HepG2 (cell line): ENCODE data around the gene PRR5L. TPM values are rescaled to one million over a fixed set of nuclear protein-coding genes. Genes with fewer than 3 reads are reported as not detected.

Source experiments
- ATAC-seq: fragments of 200-7000 bp; cut with Tn5 transposase; 3 replicates; pipeline ENCODE4 v1.9.1; 2020; ENCODE audit warnings: mild to moderate bottlenecking, moderate library complexity
- BruUV-seq: library from RNA; stranded (reverse); fragments of 400-500 nt; replicated peaks from 2 replicates; lab custom pipeline; 2021; lab: Mats Ljungman, UMichigan
- CTCF ChIA-PET: fragments of 300-600 bp; formaldehyde crosslinking; extraction: SDS; loops from one replicate; lab custom pipeline; 2021; ENCODE audit warnings: low total read pairs, inconsistent platforms, low intra/inter-chr PET ratio; lab: Yijun Ruan, JAX
- POLR2A ChIA-PET: fragments of 350-600 bp; sonication (Branson Sonifier 250); formaldehyde crosslinking; loops from one replicate; lab custom pipeline; 2020; ENCODE audit warnings: antibody characterized with exemption, inconsistent platforms; lab: Yijun Ruan, JAX
- DNase-seq: peaks from one replicate; pipeline ENCODE4 v3.0.0-alpha.2; 2015; ENCODE audit warnings: low spot score
- FAIRE-seq: peaks from 3 replicates; lab custom pipeline; 2011; peaks lifted over from hg19 to GRCh38; lab: Jason Lieb, UNC
- H2AFZ ChIP-seq: one replicate; pipeline ENCODE4 v1.6.1; 2011; ENCODE audit warnings: low read length, inconsistent platforms
- H3K27ac ChIP-seq: fragments of 300-600 bp; 3 replicates; pipeline ENCODE4 v1.8.0; 2011; ENCODE audit warnings: mixed run types, mild to moderate bottlenecking, mixed read lengths, low read length, inconsistent platforms; ENCODE audit not compliant: insufficient read depth; ENCODE audit errors: extremely low read length
- H3K27me3 ChIP-seq, 2 experiments: fragments of 200-600 bp in 1 of 2; 2 replicates in 1 of 2; 3 replicates in 1 of 2; pipeline versions ENCODE4 v1.6.0 to v1.8.0; 2011; ENCODE audit warnings: low read length in 2 of 2, mild to moderate bottlenecking in 2 of 2, moderate library complexity in 2 of 2, inconsistent platforms in 1 of 2; ENCODE audit not compliant: insufficient read depth in 2 of 2, control insufficient read depth in 1 of 2
- H3K36me3 ChIP-seq, 2 experiments: fragments of 200-600 bp in 1 of 2; replicated peaks in 1 of 2; 2 replicates in 1 of 2; 3 replicates in 1 of 2; pipeline versions ENCODE4 v1.5.1 to v1.8.0; 2011; ENCODE audit warnings: low read length in 2 of 2, inconsistent platforms in 1 of 2; ENCODE audit not compliant: insufficient read depth in 2 of 2, control insufficient read depth in 1 of 2
- H3K4me1 ChIP-seq: 2 replicates; pipeline ENCODE4 v1.5.1; 2012; ENCODE audit warnings: low read length, inconsistent platforms; ENCODE audit not compliant: insufficient read depth
- H3K4me2 ChIP-seq: 2 replicates; pipeline ENCODE4 v1.6.0; 2011; ENCODE audit warnings: low read depth, low read length, inconsistent platforms
- H3K4me3 ChIP-seq, 3 experiments: fragments of 200-600 bp in 1 of 3; sonication (generic), shearing (Covaris generic) in 1 of 3; replicated peaks in 1 of 3; 2 replicates each; pipeline ENCODE4 v1.5.1; 2011 to 2016; ENCODE audit warnings: low read length in 3 of 3, inconsistent platforms in 2 of 3, low read depth in 2 of 3, mild to moderate bottlenecking in 2 of 3, control low read depth in 1 of 3, mixed read lengths in 1 of 3; ENCODE audit not compliant: insufficient read depth in 1 of 3
- H3K79me2 ChIP-seq: one replicate; pipeline ENCODE4 v1.6.1; 2011; ENCODE audit warnings: low read length, inconsistent platforms; ENCODE audit not compliant: insufficient read depth
- H3K9ac ChIP-seq: 2 replicates; pipeline ENCODE4 v1.6.0; 2011; ENCODE audit warnings: mild to moderate bottlenecking, low read depth, low read length, inconsistent platforms; ENCODE audit not compliant: insufficient read depth
- H3K9me3 ChIP-seq: 2 replicates; pipeline ENCODE4 v1.5.1; 2012; ENCODE audit warnings: mild to moderate bottlenecking, low read length
- H4K20me1 ChIP-seq: 2 replicates; pipeline ENCODE4 v1.6.0; 2011; ENCODE audit warnings: inconsistent platforms, mild to moderate bottlenecking, low read length, moderate library complexity; ENCODE audit not compliant: insufficient read depth
- FOSL1 ChIP-seq: sonication (generic); formaldehyde crosslinking; IDR thresholded peaks from 2 replicates; pipeline ENCODE4 v1.9.0; 2021; ENCODE audit warnings: missing genetic modification reagents, borderline replicate concordance
- FOXC1 ChIP-seq: sonication (generic); formaldehyde crosslinking; IDR thresholded peaks from 2 replicates; pipeline ENCODE4 v1.8.0; 2022; ENCODE audit warnings: mild to moderate bottlenecking, missing genetic modification reagents, borderline replicate concordance
- KDM4B ChIP-seq: sonication (generic); formaldehyde crosslinking; IDR thresholded peaks from 2 replicates; pipeline ENCODE4 v1.4.0; 2020; ENCODE audit warnings: missing genetic modification reagents
- RNF2 ChIP-seq: fragments of 450-650 bp; conservative IDR thresholded peaks from 2 replicates; pipeline ENCODE4 v1.6.1; 2016; ENCODE audit warnings: low read depth
- STAT5B ChIP-seq: sonication (generic); formaldehyde crosslinking; IDR thresholded peaks from 2 replicates; pipeline ENCODE4 v1.4.0; 2020; ENCODE audit warnings: missing genetic modification reagents
- TARDBP ChIP-seq: sonication (generic); formaldehyde crosslinking; IDR thresholded peaks from 2 replicates; pipeline ENCODE4 v1.8.0; 2022; ENCODE audit warnings: mild to moderate bottlenecking, missing genetic modification reagents
- WIZ ChIP-seq: sonication (generic); formaldehyde crosslinking; IDR thresholded peaks from 2 replicates; pipeline ENCODE4 v1.5.1; 2020; ENCODE audit warnings: mild to moderate bottlenecking, missing genetic modification reagents
- ZFP37 ChIP-seq: sonication (generic); formaldehyde crosslinking; IDR thresholded peaks from 2 replicates; pipeline ENCODE4 v1.4.0; 2020; ENCODE audit warnings: missing genetic modification reagents, borderline replicate concordance
- ZNF674 ChIP-seq: sonication (generic); formaldehyde crosslinking; IDR thresholded peaks from 2 replicates; pipeline ENCODE4 v1.5.0; 2020; ENCODE audit warnings: low read depth, mild to moderate bottlenecking, missing genetic modification reagents
- ZSCAN12 ChIP-seq: sonication (generic); formaldehyde crosslinking; IDR thresholded peaks from 2 replicates; pipeline ENCODE4 v1.9.0; 2021; ENCODE audit warnings: mild to moderate bottlenecking, missing genetic modification reagents
- WGBS: methylation state at CpG from one replicate; pipeline ENCODE4 v1.1.6; 2017; ENCODE audit warnings: low lambda C conversion rate; 5-methylcytosine and 5-hydroxymethylcytosine counted together
- in situ Hi-C: cut with HindIII; loops from 2 replicates; pipeline ENCODE4 v1.10.0; 2017; ENCODE audit warnings: low pct_unique_long_range_greater_than_20kb; ENCODE audit not compliant: extremely low pct_ligation_motif_present
- intact Hi-C: fragments of 100-400 bp; cut with micrococcal nuclease; formaldehyde crosslinking; loops from one replicate; pipeline ENCODE4 v1.10.0; 2022; ENCODE audit not compliant: unreplicated experiment
- polyA plus RNA-seq, 8 experiments: library from polyadenylated mRNA; depleted of rRNA in 3 of 8; stranded (reverse) in 7 of 8; unstranded in 1 of 8; fragments of >200 nt; fragmentation: Illumina TruSeq in 4 of 8; extraction: Trizol in 4 of 8; gene quantifications; 2 replicates each; pipeline versions ENCODE4 v1.2.1 to v1.2.3, GENCODE V29; 2011 to 2016; ENCODE audit warnings: low read depth in 4 of 8, missing spikeins in 1 of 8, mixed read lengths in 1 of 8; ENCODE audit not compliant: insufficient read depth in 1 of 8
- total RNA-seq, 5 experiments: library from RNA; depleted of rRNA; stranded (reverse); fragments of >200 nt; fragmentation: Illumina TruSeq; extraction: Trizol; gene quantifications; 2 replicates each; pipeline ENCODE4 v1.2.3, GENCODE V29; 2016; ENCODE audit warnings: low read depth in 1 of 5
- TF ChIP-seq, protein P1 (sequence below): sonication (generic); formaldehyde crosslinking; IDR thresholded peaks from 2 replicates; pipeline ENCODE4 v1.8.1; 2023; ENCODE audit warnings: mild to moderate bottlenecking, inconsistent platforms, moderate library complexity, missing genetic modification reagents, borderline replicate concordance
- TF ChIP-seq, protein P2 (sequence below), 2 experiments: IDR thresholded peaks; 2 replicates each; pipeline ENCODE4 v1.6.1; 2011 to 2012; ENCODE audit warnings: low read length in 2 of 2, borderline replicate concordance in 1 of 2, low read depth in 1 of 2, mild to moderate bottlenecking in 1 of 2, moderate library complexity in 1 of 2
- TF ChIP-seq, protein P3 (sequence below): sonication (generic); formaldehyde crosslinking; conservative IDR thresholded peaks from 2 replicates; pipeline ENCODE4 v1.8.0; 2022; ENCODE audit warnings: mild to moderate bottlenecking, moderate library complexity, missing genetic modification reagents

Gene PRR5L
- total and polyA plus RNA-seq, 2 of the 13 experiments (the other 11 are each of a cell fraction or from before 2014, with no cell fraction given) = 0.16 TPM; not detected in 1

DNA sequence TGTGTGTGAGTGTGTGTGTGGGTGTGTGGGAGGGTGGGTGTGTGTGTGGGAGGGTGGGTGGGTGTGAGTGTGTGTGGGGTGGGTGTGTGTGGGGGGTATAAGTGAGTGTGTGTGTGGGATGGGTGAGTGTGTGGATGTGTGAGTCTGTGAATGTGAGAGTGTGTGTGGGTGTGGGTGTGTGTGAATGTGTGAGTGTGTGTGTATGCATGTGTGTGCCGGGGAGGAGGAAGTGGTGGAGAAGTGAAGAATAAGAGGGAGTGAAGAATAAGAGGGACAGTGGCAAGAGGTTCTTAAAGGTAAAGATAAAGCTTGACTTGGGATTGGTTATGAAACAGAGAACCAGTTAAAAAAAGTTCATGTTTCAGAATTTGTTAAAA is 54.0 kb downstream of the PRR5L start:
- in situ Hi-C loops = no loop called here
- DNase-seq (no peak), ATAC-seq (no peak), FAIRE-seq (no peak)
- intact Hi-C loops = no loop called here
- Histone ChIP-seq H4K20me1 (no peaks in the 10 kb centered on the region), H3K4me3 (no peak overlapping the region), H2AFZ (no peak overlapping the region), H3K79me2 (no peaks in the 10 kb centered on the region), H3K4me2 (no peak overlapping the region), H3K27me3 (no peaks in the 10 kb centered on the region; a peak in 2 of 5 replicates), H3K4me1 (no peaks in the 10 kb centered on the region), H3K9me3 (no peaks in the 10 kb centered on the region), H3K9ac (no peak overlapping the region), H3K27ac (no peak overlapping the region), H3K36me3 (no peaks in the 10 kb centered on the region)
- BruUV-seq = no TSS peak
- ChIA-PET CTCF (no interaction called here), POLR2A (no interaction called here)
- 45% methylated on average over 1 of the region's 1 CpG for WGBS
- TF ChIP-seq, protein P1, sequence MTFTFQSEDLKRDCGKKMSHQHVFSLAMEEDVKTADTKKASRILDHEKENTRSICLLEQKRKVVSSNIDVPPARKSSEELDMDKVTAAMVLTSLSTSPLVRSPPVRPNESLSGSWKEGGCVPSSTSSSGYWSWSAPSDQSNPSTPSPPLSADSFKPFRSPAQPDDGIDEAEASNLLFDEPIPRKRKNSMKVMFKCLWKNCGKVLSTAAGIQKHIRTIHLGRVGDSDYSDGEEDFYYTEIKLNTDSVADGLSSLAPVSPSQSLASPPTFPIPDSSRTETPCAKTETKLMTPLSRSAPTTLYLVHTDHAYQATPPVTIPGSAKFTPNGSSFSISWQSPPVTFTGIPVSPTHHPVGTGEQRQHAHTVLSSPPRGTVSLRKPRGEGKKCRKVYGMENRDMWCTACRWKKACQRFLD = no peak

DNA sequence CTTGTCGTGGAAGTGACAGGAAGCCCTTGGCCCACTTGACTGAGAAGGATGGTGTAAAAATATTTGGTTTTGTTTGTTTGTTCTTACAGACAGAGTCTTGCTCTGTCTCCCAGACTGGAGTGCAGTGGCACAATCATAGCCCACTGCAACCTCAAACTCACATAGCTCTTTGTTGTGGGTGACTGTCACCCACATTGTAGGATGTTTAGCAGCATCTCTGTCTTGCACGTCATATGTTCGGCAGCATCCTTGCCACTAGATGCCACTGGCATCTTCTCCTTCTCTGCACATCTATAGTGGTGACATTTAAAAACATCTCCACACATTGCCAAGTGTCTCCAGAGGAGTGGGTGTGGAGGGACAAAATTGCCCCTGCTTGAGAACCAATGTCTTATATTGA is 56.8 kb downstream of the PRR5L start:
- Histone ChIP-seq H3K27ac (no peak overlapping the region), H3K4me1 (no peaks in the 10 kb centered on the region), H3K9me3 (no peaks in the 10 kb centered on the region), H3K79me2 (no peaks in the 10 kb centered on the region), H4K20me1 (no peaks in the 10 kb centered on the region), H3K4me3 (no peak overlapping the region), H3K4me2 (no peak overlapping the region), H3K9ac (no peak overlapping the region), H2AFZ (no peak overlapping the region), H3K27me3 (no peaks in the 10 kb centered on the region), H3K36me3 (no peaks in the 10 kb centered on the region)
- 6% methylated on average over 3 of the region's 3 CpGs for WGBS
- intact Hi-C loops (no loop called here), in situ Hi-C loops (no loop called here)
- ChIA-PET POLR2A (no interaction called here), CTCF (no interaction called here)
- ATAC-seq = no peak
- FAIRE-seq = no peak
- DNase-seq = no peak
- no TSS peak for BruUV-seq
- TF ChIP-seq WIZ (CRISPR knock-in tag) (no peak), ZNF674 (CRISPR knock-in tag) (no peak), RNF2 (no peak), TARDBP (no peak), ZSCAN12 (CRISPR knock-in tag) (no peak), ZFP37 (CRISPR knock-in tag) (no peak), FOXC1 (CRISPR knock-in tag) (no peak), FOSL1 (CRISPR knock-in tag) (no peak), KDM4B (CRISPR knock-in tag) (no peak), STAT5B (CRISPR knock-in tag) (no peak)
- TF ChIP-seq, protein P2, sequence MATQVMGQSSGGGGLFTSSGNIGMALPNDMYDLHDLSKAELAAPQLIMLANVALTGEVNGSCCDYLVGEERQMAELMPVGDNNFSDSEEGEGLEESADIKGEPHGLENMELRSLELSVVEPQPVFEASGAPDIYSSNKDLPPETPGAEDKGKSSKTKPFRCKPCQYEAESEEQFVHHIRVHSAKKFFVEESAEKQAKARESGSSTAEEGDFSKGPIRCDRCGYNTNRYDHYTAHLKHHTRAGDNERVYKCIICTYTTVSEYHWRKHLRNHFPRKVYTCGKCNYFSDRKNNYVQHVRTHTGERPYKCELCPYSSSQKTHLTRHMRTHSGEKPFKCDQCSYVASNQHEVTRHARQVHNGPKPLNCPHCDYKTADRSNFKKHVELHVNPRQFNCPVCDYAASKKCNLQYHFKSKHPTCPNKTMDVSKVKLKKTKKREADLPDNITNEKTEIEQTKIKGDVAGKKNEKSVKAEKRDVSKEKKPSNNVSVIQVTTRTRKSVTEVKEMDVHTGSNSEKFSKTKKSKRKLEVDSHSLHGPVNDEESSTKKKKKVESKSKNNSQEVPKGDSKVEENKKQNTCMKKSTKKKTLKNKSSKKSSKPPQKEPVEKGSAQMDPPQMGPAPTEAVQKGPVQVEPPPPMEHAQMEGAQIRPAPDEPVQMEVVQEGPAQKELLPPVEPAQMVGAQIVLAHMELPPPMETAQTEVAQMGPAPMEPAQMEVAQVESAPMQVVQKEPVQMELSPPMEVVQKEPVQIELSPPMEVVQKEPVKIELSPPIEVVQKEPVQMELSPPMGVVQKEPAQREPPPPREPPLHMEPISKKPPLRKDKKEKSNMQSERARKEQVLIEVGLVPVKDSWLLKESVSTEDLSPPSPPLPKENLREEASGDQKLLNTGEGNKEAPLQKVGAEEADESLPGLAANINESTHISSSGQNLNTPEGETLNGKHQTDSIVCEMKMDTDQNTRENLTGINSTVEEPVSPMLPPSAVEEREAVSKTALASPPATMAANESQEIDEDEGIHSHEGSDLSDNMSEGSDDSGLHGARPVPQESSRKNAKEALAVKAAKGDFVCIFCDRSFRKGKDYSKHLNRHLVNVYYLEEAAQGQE (IDR thresholded peaks at IDR 0.05; ENCODE audit: borderline replicate concordance in 1 of 2, low read depth in 1 of 2, low read length in 2 of 2) = no peak
- TF ChIP-seq, protein P3, sequence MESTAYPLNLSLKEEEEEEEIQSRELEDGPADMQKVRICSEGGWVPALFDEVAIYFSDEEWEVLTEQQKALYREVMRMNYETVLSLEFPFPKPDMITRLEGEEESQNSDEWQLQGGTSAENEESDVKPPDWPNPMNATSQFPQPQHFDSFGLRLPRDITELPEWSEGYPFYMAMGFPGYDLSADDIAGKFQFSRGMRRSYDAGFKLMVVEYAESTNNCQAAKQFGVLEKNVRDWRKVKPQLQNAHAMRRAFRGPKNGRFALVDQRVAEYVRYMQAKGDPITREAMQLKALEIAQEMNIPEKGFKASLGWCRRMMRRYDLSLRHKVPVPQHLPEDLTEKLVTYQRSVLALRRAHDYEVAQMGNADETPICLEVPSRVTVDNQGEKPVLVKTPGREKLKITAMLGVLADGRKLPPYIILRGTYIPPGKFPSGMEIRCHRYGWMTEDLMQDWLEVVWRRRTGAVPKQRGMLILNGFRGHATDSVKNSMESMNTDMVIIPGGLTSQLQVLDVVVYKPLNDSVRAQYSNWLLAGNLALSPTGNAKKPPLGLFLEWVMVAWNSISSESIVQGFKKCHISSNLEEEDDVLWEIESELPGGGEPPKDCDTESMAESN = no peak
